ENCODE results near the gene NRL. TPM values are rescaled to one million over a fixed set of nuclear protein-coding genes. Genes with fewer than 3 reads are reported as not detected.
"Not testable (repeated sequence)": the region's sequence is repeated elsewhere in the genome, so short reads cannot be mapped to it uniquely, and the experiment has no call there.

The NRL gene
- total RNA-seq, 2 experiments from 2014 or later: 4.6 to 7.5 TPM

- no peak for DNase-seq (ENCODE audit: low spot score)
- no TSS peak for BruUV-seq (replicated peaks)
- H3K9me3 ChIP-seq (ENCODE audit: low read length): peaks cover 9% of the 10 kb centered on the region; the same call in 1 of the 2 replicates
These were observed 81.9 kb downstream of the NRL start for GRCh38 chr14:24032727-24033418.

GRCh38 chr14:24031331-24031730 lies 83.4 kb downstream of the NRL start:
- DNase-seq (ENCODE audit: low spot score); H3K4me1 ChIP-seq (ENCODE audit: insufficient read depth, low read length, poor library complexity, severe bottlenecking); H2AFZ ChIP-seq (ENCODE audit: low read length); POLR2A ChIA-PET; H3K4me3 ChIP-seq (ENCODE audit: low read depth, low read length, poor library complexity, severe bottlenecking); H3K4me2 ChIP-seq (ENCODE audit: low read length); H3K9me3 ChIP-seq (ENCODE audit: low read length); H4K20me1 ChIP-seq (ENCODE audit: insufficient read depth, low read length); CTCF ChIA-PET (ENCODE audit: unreplicated experiment); H3K36me3 ChIP-seq (ENCODE audit: insufficient read depth, low read length); BruUV-seq (replicated peaks); H3K27ac ChIP-seq (ENCODE audit: low read depth, low read length, poor library complexity, severe bottlenecking); H3K9me2 ChIP-seq (ENCODE audit: insufficient read depth, low read length); H3K79me2 ChIP-seq (ENCODE audit: insufficient read depth, low read depth, low read length): not testable (repeated sequence)
- intact Hi-C loops (cut with micrococcal nuclease; ENCODE audit: unreplicated experiment): loop anchor here (5.0 kb wide), 1 partner anchor 59 kb away; no protein-coding TSS in a partner anchor

More at GRCh38 chr14:24032727-24033418, 81.9 kb downstream of the NRL start:
- CTCF ChIA-PET (ENCODE audit: unreplicated experiment): no interaction called here
- no peaks in the 10 kb centered on the region for H3K79me2 ChIP-seq (ENCODE audit: insufficient read depth, low read depth, low read length)
- no peak overlapping the region for H3K4me2 ChIP-seq (ENCODE audit: low read length)
- intact Hi-C loops (cut with micrococcal nuclease; ENCODE audit: unreplicated experiment): loop anchor here (5.0 kb wide), 1 partner anchor 61 kb away; no protein-coding TSS in a partner anchor
- H4K20me1 ChIP-seq (ENCODE audit: insufficient read depth, low read length): no peaks in the 10 kb centered on the region
- H3K27ac ChIP-seq (ENCODE audit: low read depth, low read length, poor library complexity, severe bottlenecking): no peak overlapping the region
- H2AFZ ChIP-seq (ENCODE audit: low read length): no peak overlapping the region
- H3K9me2 ChIP-seq (ENCODE audit: insufficient read depth, low read length): no peaks in the 10 kb centered on the region
- H3K4me1 ChIP-seq (ENCODE audit: insufficient read depth, low read length, poor library complexity, severe bottlenecking): peaks cover 4% of the 10 kb centered on the region
- no peaks in the 10 kb centered on the region for H3K36me3 ChIP-seq (ENCODE audit: insufficient read depth, low read length)
- H3K4me3 ChIP-seq (ENCODE audit: low read depth, low read length, poor library complexity, severe bottlenecking): no peak overlapping the region
- POLR2A ChIA-PET: no interaction called here
- no peak for TF ChIP-seq CTCF (conservative IDR thresholded peaks at IDR 0.05; ENCODE audit: low read length)
- no peak for TF ChIP-seq EZH2phosphoT487 (IDR thresholded peaks at IDR 0.05; ENCODE audit: borderline replicate concordance, low read depth, low read length)

- POLR2A ChIA-PET; BruUV-seq (replicated peaks); H3K9me3 ChIP-seq (ENCODE audit: low read length); H3K36me3 ChIP-seq (ENCODE audit: insufficient read depth, low read length); H2AFZ ChIP-seq (ENCODE audit: low read length); H4K20me1 ChIP-seq (ENCODE audit: insufficient read depth, low read length); H3K4me1 ChIP-seq (ENCODE audit: insufficient read depth, low read length, poor library complexity, severe bottlenecking); H3K79me2 ChIP-seq (ENCODE audit: insufficient read depth, low read depth, low read length); H3K27ac ChIP-seq (ENCODE audit: low read depth, low read length, poor library complexity, severe bottlenecking); H3K9me2 ChIP-seq (ENCODE audit: insufficient read depth, low read length); H3K4me3 ChIP-seq (ENCODE audit: low read depth, low read length, poor library complexity, severe bottlenecking); CTCF ChIA-PET (ENCODE audit: unreplicated experiment); H3K4me2 ChIP-seq (ENCODE audit: low read length); DNase-seq (ENCODE audit: low spot score): not testable (repeated sequence)
- intact Hi-C loops (cut with micrococcal nuclease; ENCODE audit: unreplicated experiment): loop anchor here (5.0 kb wide), 1 partner anchor 57 kb away; no protein-coding TSS in a partner anchor
These were observed 85.1 kb downstream of the NRL start for GRCh38 chr14:24029687-24030086.

Small RNA genes within 50 kb of the gene (microRNA-seq; reads per million reads assigned to microRNA genes)
- gene MIR7703 (ENCODE audit: borderline replicate concordance): not detected

Small RNA genes within 50 kb of the gene (small RNA-seq; reads per million reads assigned to genes)
- gene RNA5SP383: 3.9 reads per million, percentile 89 among the genes with 10 or more reads in this experiment

Other genes starting within 250 kb of the NRL start
- 18.5 and 18.7 TPM in 2 replicates for gene DHRS4, start 161.2 kb downstream of the NRL start, total RNA-seq (2014; rRNA removed; shearing (Covaris generic))
- 18.8 and 19.6 TPM in 2 replicates for gene DHRS4, start 161.2 kb downstream of the NRL start, total RNA-seq (2022)
- 12.9 and 24.2 TPM in 2 replicates for gene DHRS4L2, start 126.0 kb downstream of the NRL start, total RNA-seq (2014; rRNA removed; shearing (Covaris generic))
- 18.6 and 18.8 TPM in 2 replicates for gene DHRS4L2, start 126.0 kb downstream of the NRL start, total RNA-seq (2022)
- gene CARMIL3, start 62.9 kb downstream of the NRL start, total RNA-seq (2014; rRNA removed; shearing (Covaris generic)): 0.03 and 0.32 TPM in 2 replicates
- gene CARMIL3, start 62.9 kb downstream of the NRL start, total RNA-seq (2022): 0.21 TPM in 1 of 2 replicates, not detected in the other
- gene CPNE6, start 43.4 kb downstream of the NRL start, total RNA-seq (2014; rRNA removed; shearing (Covaris generic)): 0.10 TPM in 1 of 2 replicates, not detected in the other
- gene CPNE6, start 43.4 kb downstream of the NRL start, total RNA-seq (2022): not detected in 2 replicates
- gene PCK2, start 20.6 kb downstream of the NRL start, total RNA-seq (2014; rRNA removed; shearing (Covaris generic)): 33.7 and 43.6 TPM in 2 replicates
- gene PCK2, start 20.6 kb downstream of the NRL start, total RNA-seq (2022): 130 TPM in 2 replicates
- 75.5 and 79.2 TPM in 2 replicates for gene DCAF11, start 172 bp downstream of the NRL start, total RNA-seq (2014; rRNA removed; shearing (Covaris generic))
- 63.6 and 77.3 TPM in 2 replicates for gene DCAF11, start 172 bp downstream of the NRL start, total RNA-seq (2022)
- gene FITM1, start 15.7 kb upstream of the NRL start, total RNA-seq (2014; rRNA removed; shearing (Covaris generic)): 0.28 TPM in 2 replicates
- gene FITM1, start 15.7 kb upstream of the NRL start, total RNA-seq (2022): 0.97 and 1.4 TPM in 2 replicates
- 187 and 213 TPM in 2 replicates for gene PSME1, start 21.2 kb upstream of the NRL start, total RNA-seq (2014; rRNA removed; shearing (Covaris generic))
- gene PSME1, start 21.2 kb upstream of the NRL start, total RNA-seq (2022): 146 and 149 TPM in 2 replicates
- gene EMC9, start 26.6 kb upstream of the NRL start, total RNA-seq (2014; rRNA removed; shearing (Covaris generic)): 73.2 and 74.8 TPM in 2 replicates
- gene EMC9, start 26.6 kb upstream of the NRL start, total RNA-seq (2022): 72.0 and 72.9 TPM in 2 replicates
- gene PSME2, start 31.7 kb upstream of the NRL start, total RNA-seq (2014; rRNA removed; shearing (Covaris generic)): 254 and 290 TPM in 2 replicates
- 176 and 188 TPM in 2 replicates for gene PSME2, start 31.7 kb upstream of the NRL start, total RNA-seq (2022)
- gene RNF31, start 32.5 kb upstream of the NRL start, total RNA-seq (2014; rRNA removed; shearing (Covaris generic)): 37.8 and 66.1 TPM in 2 replicates
- gene RNF31, start 32.5 kb upstream of the NRL start, total RNA-seq (2022): 57.8 and 58.1 TPM in 2 replicates
- 35.1 and 40.7 TPM in 2 replicates for gene IRF9, start 46.3 kb upstream of the NRL start, total RNA-seq (2014; rRNA removed; shearing (Covaris generic))
- gene IRF9, start 46.3 kb upstream of the NRL start, total RNA-seq (2022): 36.2 and 39.1 TPM in 2 replicates
- 4.3 and 9.8 TPM in 2 replicates for gene REC8, start 57.1 kb upstream of the NRL start, total RNA-seq (2014; rRNA removed; shearing (Covaris generic))
- 12.6 and 14.2 TPM in 2 replicates for gene REC8, start 57.1 kb upstream of the NRL start, total RNA-seq (2022)
- 48.4 and 59.2 TPM in 2 replicates for gene IPO4, start 73.9 kb upstream of the NRL start, total RNA-seq (2014; rRNA removed; shearing (Covaris generic))
- gene IPO4, start 73.9 kb upstream of the NRL start, total RNA-seq (2022): 49.3 and 53.1 TPM in 2 replicates
- gene TM9SF1, start 80.5 kb upstream of the NRL start, total RNA-seq (2014; rRNA removed; shearing (Covaris generic)): 23.4 and 31.3 TPM in 2 replicates
- 23.1 and 27.8 TPM in 2 replicates for gene TM9SF1, start 80.5 kb upstream of the NRL start, total RNA-seq (2022)
- gene TSSK4, start 90.7 kb upstream of the NRL start, total RNA-seq (2014; rRNA removed; shearing (Covaris generic)): not detected in 2 replicates
- 1.1 and 1.5 TPM in 2 replicates for gene TSSK4, start 90.7 kb upstream of the NRL start, total RNA-seq (2022)
- gene CHMP4A, start 98.5 kb upstream of the NRL start, total RNA-seq (2014; rRNA removed; shearing (Covaris generic)): 48.5 and 65.7 TPM in 2 replicates
- gene CHMP4A, start 98.5 kb upstream of the NRL start, total RNA-seq (2022): 67.6 and 72.9 TPM in 2 replicates
- 21.5 and 23.2 TPM in 2 replicates for gene MDP1, start 101.1 kb upstream of the NRL start, total RNA-seq (2014; rRNA removed; shearing (Covaris generic))
- gene MDP1, start 101.1 kb upstream of the NRL start, total RNA-seq (2022): 26.6 and 30.9 TPM in 2 replicates
- 167 and 285 TPM in 2 replicates for gene NEDD8, start 117.4 kb upstream of the NRL start, total RNA-seq (2014; rRNA removed; shearing (Covaris generic))
- 174 and 182 TPM in 2 replicates for gene NEDD8, start 117.4 kb upstream of the NRL start, total RNA-seq (2022)
- gene GMPR2, start 118.0 kb upstream of the NRL start, total RNA-seq (2014; rRNA removed; shearing (Covaris generic)): 39.4 and 51.4 TPM in 2 replicates
- gene GMPR2, start 118.0 kb upstream of the NRL start, total RNA-seq (2022): 61.4 and 62.3 TPM in 2 replicates
- 63.9 and 70.1 TPM in 2 replicates for gene TINF2, start 127.7 kb upstream of the NRL start, total RNA-seq (2014; rRNA removed; shearing (Covaris generic))
- 76.1 and 77.5 TPM in 2 replicates for gene TINF2, start 127.7 kb upstream of the NRL start, total RNA-seq (2022)
- gene TGM1, start 148.2 kb upstream of the NRL start, total RNA-seq (2014; rRNA removed; shearing (Covaris generic)): 3.0 and 5.2 TPM in 2 replicates
- gene TGM1, start 148.2 kb upstream of the NRL start, total RNA-seq (2022): 5.4 and 7.0 TPM in 2 replicates
- gene RABGGTA, start 156.6 kb upstream of the NRL start, total RNA-seq (2014; rRNA removed; shearing (Covaris generic)): 16.7 and 24.3 TPM in 2 replicates
- 27.3 and 29.7 TPM in 2 replicates for gene RABGGTA, start 156.6 kb upstream of the NRL start, total RNA-seq (2022)
- 21.0 and 27.4 TPM in 2 replicates for gene DHRS1, start 184.8 kb upstream of the NRL start, total RNA-seq (2014; rRNA removed; shearing (Covaris generic))
- gene DHRS1, start 184.8 kb upstream of the NRL start, total RNA-seq (2022): 34.9 and 35.6 TPM in 2 replicates
- 30.6 and 33.2 TPM in 2 replicates for gene NOP9, start 184.9 kb upstream of the NRL start, total RNA-seq (2014; rRNA removed; shearing (Covaris generic))
- 44.0 and 52.6 TPM in 2 replicates for gene NOP9, start 184.9 kb upstream of the NRL start, total RNA-seq (2022)
- not detected in 2 replicates for gene CIDEB, start 193.0 kb upstream of the NRL start, total RNA-seq (2014; rRNA removed; shearing (Covaris generic))
- 1.6 and 3.2 TPM in 2 replicates for gene CIDEB, start 193.0 kb upstream of the NRL start, total RNA-seq (2022)
- gene LTB4R2, start 195.2 kb upstream of the NRL start, total RNA-seq (2014; rRNA removed; shearing (Covaris generic)): 15.7 and 18.2 TPM in 2 replicates
- 37.6 TPM in 2 replicates for gene LTB4R2, start 195.2 kb upstream of the NRL start, total RNA-seq (2022)
- 15.8 and 17.9 TPM in 2 replicates for gene LTB4R, start 196.6 kb upstream of the NRL start, total RNA-seq (2014; rRNA removed; shearing (Covaris generic))
- gene LTB4R, start 196.6 kb upstream of the NRL start, total RNA-seq (2022): 28.3 and 30.5 TPM in 2 replicates
- 0.26 and 2.0 TPM in 2 replicates for gene ADCY4, start 220.1 kb upstream of the NRL start, total RNA-seq (2014; rRNA removed; shearing (Covaris generic))
- 3.4 and 6.0 TPM in 2 replicates for gene ADCY4, start 220.1 kb upstream of the NRL start, total RNA-seq (2022)
- 8.1 and 13.8 TPM in 2 replicates for gene RIPK3, start 225.0 kb upstream of the NRL start, total RNA-seq (2014; rRNA removed; shearing (Covaris generic))
- gene RIPK3, start 225.0 kb upstream of the NRL start, total RNA-seq (2022): 14.5 and 18.8 TPM in 2 replicates